ENCODE data around the gene TSHB.

- TF ChIP-seq CTCF (IDR thresholded peaks at IDR 0.05) (no peak), EP300 (IDR thresholded peaks at IDR 0.05) (no peak), POLR2AphosphoS5 (IDR thresholded peaks at IDR 0.05) (no peak), POLR2A (IDR thresholded peaks at IDR 0.05) (no peak)
Measured at GRCh38 chr1:115006191-115006590, 23.4 kb upstream of the TSHB start.

Measured in suprapubic skin (tissue), 4 donors.